Retina (tissue), 1 donor: ENCODE results near the gene DLG2.

Experiments
- DNase-seq: peaks from one replicate; pipeline ENCODE4 v3.0.0-alpha.2; 2016

DLG2 gene

GRCh38 chr11:83681031-83681781 is 1945.9 kb downstream of the DLG2 start:
- peak; percentile 70 for DNase-seq

GRCh38 chr11:83680321-83680720 is 1946.8 kb downstream of the DLG2 start:
- DNase-seq = no peak

GRCh38 chr11:83678831-83679584 is 1948.1 kb downstream of the DLG2 start:
- no peak for DNase-seq

- DNase-seq = no peak
Measured at GRCh38 chr11:83677730-83678129, 1949.4 kb downstream of the DLG2 start.

- no peak for DNase-seq
Measured at GRCh38 chr11:83676056-83676601, 1951.0 kb downstream of the DLG2 start.

- no peak for DNase-seq
Measured at GRCh38 chr11:83674102-83674896, 1952.8 kb downstream of the DLG2 start.

GRCh38 chr11:83671289-83671688 is 1955.9 kb downstream of the DLG2 start:
- no peak for DNase-seq

GRCh38 chr11:83666149-83666548 is 1961.0 kb downstream of the DLG2 start:
- DNase-seq = peak; percentile 61

GRCh38 chr11:83663988-83664387 is 1963.2 kb downstream of the DLG2 start:
- DNase-seq = no peak

- DNase-seq = no peak
Measured at GRCh38 chr11:83663446-83663845, 1963.7 kb downstream of the DLG2 start.

- no peak for DNase-seq
Measured at GRCh38 chr11:83662494-83662893, 1964.7 kb downstream of the DLG2 start.

GRCh38 chr11:83661491-83662350 is 1965.4 kb downstream of the DLG2 start:
- no peak for DNase-seq

- no peak for DNase-seq
Measured at GRCh38 chr11:83659466-83659865, 1967.7 kb downstream of the DLG2 start.

- no peak for DNase-seq
Measured at GRCh38 chr11:83656796-83657330, 1970.3 kb downstream of the DLG2 start.

- DNase-seq = no peak
Measured at GRCh38 chr11:83655976-83656375, 1971.2 kb downstream of the DLG2 start.

GRCh38 chr11:83649528-83649855 is 1977.7 kb downstream of the DLG2 start:
- peak; percentile 54 for DNase-seq

GRCh38 chr11:83648610-83649527 is 1978.3 kb downstream of the DLG2 start:
- DNase-seq = no peak

- no peak for DNase-seq
Measured at GRCh38 chr11:83645561-83645960, 1981.6 kb downstream of the DLG2 start.

GRCh38 chr11:83643115-83643514 is 1984.0 kb downstream of the DLG2 start:
- no peak for DNase-seq

- DNase-seq = no peak
Measured at GRCh38 chr11:83642500-83642899, 1984.6 kb downstream of the DLG2 start.

- DNase-seq = no peak
Measured at GRCh38 chr11:83641511-83641910, 1985.6 kb downstream of the DLG2 start.
